Measurements from ENCODE around the gene DNAH14. TPM values are rescaled to one million over a fixed set of nuclear protein-coding genes. Genes with fewer than 3 reads are reported as not detected.

DNAH14 gene
- total and polyA plus RNA-seq, 2 of the 13 experiments (the other 11 are each of a cell fraction or from before 2014, with no cell fraction given), result 4.5 to 27.5 TPM

- Histone ChIP-seq H3K27ac (ENCODE audit: extremely low read length, insufficient read depth, low read length) (no peak overlapping the region), H3K4me1 (ENCODE audit: insufficient read depth, low read length) (no peaks in the 10 kb centered on the region), H2AFZ (ENCODE audit: low read length) (no peak overlapping the region), H3K9me3 (ENCODE audit: low read length) (peaks cover 27% of the 10 kb centered on the region), H3K79me2 (ENCODE audit: insufficient read depth, low read length) (no peaks in the 10 kb centered on the region), H4K20me1 (ENCODE audit: insufficient read depth, low read length) (no peaks in the 10 kb centered on the region), H3K27me3 (ENCODE audit: control insufficient read depth in 1 of 2, insufficient read depth in 2 of 2, low read length in 2 of 2) (no peaks in the 10 kb centered on the region), H3K4me3 (replicated peaks in 1 of 3; ENCODE audit: insufficient read depth in 1 of 3, low read depth in 2 of 3, low read length in 3 of 3) (no peak overlapping the region), H3K9ac (ENCODE audit: insufficient read depth, low read depth, low read length) (no peak overlapping the region), H3K4me2 (ENCODE audit: low read depth, low read length) (no peak overlapping the region), H3K36me3 (replicated peaks in 1 of 2; ENCODE audit: control insufficient read depth in 1 of 2, insufficient read depth in 2 of 2, low read length in 2 of 2) (no peaks in the 10 kb centered on the region)
- no TSS peak for BruUV-seq (replicated peaks)
- ATAC-seq (no peak), FAIRE-seq (no peak), DNase-seq (ENCODE audit: low spot score) (no peak)
- WGBS (ENCODE audit: low lambda C conversion rate), result 23% methylated on average over 2 of the region's 2 CpGs
- intact Hi-C loops (cut with micrococcal nuclease; ENCODE audit: unreplicated experiment) (no loop called here), in situ Hi-C loops (cut with HindIII; ENCODE audit: extremely low pct_ligation_motif_present, low pct_unique_long_range_greater_than_20kb) (no loop called here)
- TF ChIP-seq PTBP1 (IDR thresholded peaks at IDR 0.05; ENCODE audit: low read depth, low read length, poor library complexity, severe bottlenecking) (no peak), MAFF (IDR thresholded peaks at IDR 0.05; ENCODE audit: low read depth, low read length) (no peak), ZFY (CRISPR knock-in tag; IDR thresholded peaks at IDR 0.05) (no peak), TAF1 (CRISPR knock-in tag; IDR thresholded peaks at IDR 0.05) (no peak), ZMAT3 (CRISPR knock-in tag; conservative IDR thresholded peaks at IDR 0.05) (no peak), HDAC2 (CRISPR knock-in tag; IDR thresholded peaks at IDR 0.05) (no peak), RFX5 (IDR thresholded peaks at IDR 0.05; ENCODE audit: low read depth, low read length) (no peak), KDM6A (CRISPR knock-in tag; IDR thresholded peaks at IDR 0.05; ENCODE audit: low read depth) (no peak), SKI (IDR thresholded peaks at IDR 0.05; ENCODE audit: partially characterized antibody) (no peak), ARNT2 (CRISPR knock-in tag; IDR thresholded peaks at IDR 0.05; ENCODE audit: low read depth) (no peak), HIC2 (CRISPR knock-in tag; IDR thresholded peaks at IDR 0.05; ENCODE audit: low read depth) (no peak), TRIM24 (CRISPR knock-in tag; IDR thresholded peaks at IDR 0.05) (no peak), ZNF501 (CRISPR knock-in tag; IDR thresholded peaks at IDR 0.05) (no peak), ZNF225 (CRISPR knock-in tag; IDR thresholded peaks at IDR 0.05) (no peak), HOXA7 (CRISPR knock-in tag; IDR thresholded peaks at IDR 0.05) (no peak), TBX2 (CRISPR knock-in tag; IDR thresholded peaks at IDR 0.05; ENCODE audit: borderline replicate concordance) (no peak), ZNF124 (CRISPR knock-in tag; IDR thresholded peaks at IDR 0.05) (no peak), ZNF577 (CRISPR knock-in tag; IDR thresholded peaks at IDR 0.05; ENCODE audit: borderline replicate concordance, low read depth) (no peak)
- POLR2A ChIA-PET, result no interaction called here
- CTCF ChIA-PET (ENCODE audit: low intra/inter-chr PET ratio, low total read pairs), result no interaction called here
Observed at GRCh38 chr1:225070972-225071371, 141.5 kb downstream of the DNAH14 start.
